K562 (cell line): ENCODE data around the gene RTL10. TPM values are rescaled to one million over a fixed set of nuclear protein-coding genes. Genes with fewer than 3 reads are reported as not detected.

Experiments
- HMGN3 ChIP-seq: IDR thresholded peaks from 2 replicates; pipeline ENCODE4 v1.6.1; 2011; ENCODE audit warnings: borderline replicate concordance, low read depth, mild to moderate bottlenecking, mixed read lengths, low read length; ENCODE audit not compliant: insufficient read length; ENCODE audit errors: extremely low read depth
- PHB ChIP-seq: fragments of 250-450 bp; sonication (Bioruptor Pico); IDR thresholded peaks from 2 replicates; pipeline ENCODE4 v1.5.0; 2021
- SMARCE1 ChIP-seq: fragments of 450-650 bp; IDR thresholded peaks from 2 replicates; pipeline ENCODE4 v1.7.1; 2016; ENCODE audit warnings: mild to moderate bottlenecking
- polyA plus RNA-seq, 8 experiments: library from polyadenylated mRNA; depleted of rRNA in 4 of 8; stranded (reverse) in 5 of 8; unstranded in 3 of 8; fragments of >200 nt; fragmentation: Nextera tagmentation in 2 of 8; fragmentation: Illumina TruSeq in 1 of 8; extraction: Ambion mirVana in 2 of 8; extraction: Trizol in 1 of 8; gene quantifications; 2 replicates each; pipeline versions ENCODE4 v1.2.1 to v1.2.3, GENCODE V29; 2011 to 2014; ENCODE audit warnings: inconsistent platforms in 1 of 8, missing spikeins in 1 of 8
- total RNA-seq, 7 experiments: library from RNA; depleted of rRNA in 6 of 7; stranded (reverse); fragments of >200 nt in 6 of 7; fragmentation: Illumina TruSeq in 2 of 7; extraction: Trizol in 2 of 7; gene quantifications; 2 replicates each; pipeline versions ENCODE4 v1.2.1 to v1.2.3, GENCODE V29; 2011 to 2021; ENCODE audit warnings: low replicate concordance in 1 of 7
- TF ChIP-seq, protein P1 (sequence below): fragments of 200-600 bp; sonication (generic); IDR thresholded peaks from one replicate; pipeline ENCODE4 v1.6.1; 2012; ENCODE audit warnings: mild to moderate bottlenecking, low read depth, low read length, inconsistent platforms

The RTL10 gene
- total and polyA plus RNA-seq, 9 of the 15 experiments (the other 6 are each of a cell fraction or from before 2014, with no cell fraction given): 19.8 to 75.5 (median 32.5) TPM

GRCh38 chr22:19842393-19843106, 12.1 kb downstream of the RTL10 start (continued):
- TF ChIP-seq, protein P1, sequence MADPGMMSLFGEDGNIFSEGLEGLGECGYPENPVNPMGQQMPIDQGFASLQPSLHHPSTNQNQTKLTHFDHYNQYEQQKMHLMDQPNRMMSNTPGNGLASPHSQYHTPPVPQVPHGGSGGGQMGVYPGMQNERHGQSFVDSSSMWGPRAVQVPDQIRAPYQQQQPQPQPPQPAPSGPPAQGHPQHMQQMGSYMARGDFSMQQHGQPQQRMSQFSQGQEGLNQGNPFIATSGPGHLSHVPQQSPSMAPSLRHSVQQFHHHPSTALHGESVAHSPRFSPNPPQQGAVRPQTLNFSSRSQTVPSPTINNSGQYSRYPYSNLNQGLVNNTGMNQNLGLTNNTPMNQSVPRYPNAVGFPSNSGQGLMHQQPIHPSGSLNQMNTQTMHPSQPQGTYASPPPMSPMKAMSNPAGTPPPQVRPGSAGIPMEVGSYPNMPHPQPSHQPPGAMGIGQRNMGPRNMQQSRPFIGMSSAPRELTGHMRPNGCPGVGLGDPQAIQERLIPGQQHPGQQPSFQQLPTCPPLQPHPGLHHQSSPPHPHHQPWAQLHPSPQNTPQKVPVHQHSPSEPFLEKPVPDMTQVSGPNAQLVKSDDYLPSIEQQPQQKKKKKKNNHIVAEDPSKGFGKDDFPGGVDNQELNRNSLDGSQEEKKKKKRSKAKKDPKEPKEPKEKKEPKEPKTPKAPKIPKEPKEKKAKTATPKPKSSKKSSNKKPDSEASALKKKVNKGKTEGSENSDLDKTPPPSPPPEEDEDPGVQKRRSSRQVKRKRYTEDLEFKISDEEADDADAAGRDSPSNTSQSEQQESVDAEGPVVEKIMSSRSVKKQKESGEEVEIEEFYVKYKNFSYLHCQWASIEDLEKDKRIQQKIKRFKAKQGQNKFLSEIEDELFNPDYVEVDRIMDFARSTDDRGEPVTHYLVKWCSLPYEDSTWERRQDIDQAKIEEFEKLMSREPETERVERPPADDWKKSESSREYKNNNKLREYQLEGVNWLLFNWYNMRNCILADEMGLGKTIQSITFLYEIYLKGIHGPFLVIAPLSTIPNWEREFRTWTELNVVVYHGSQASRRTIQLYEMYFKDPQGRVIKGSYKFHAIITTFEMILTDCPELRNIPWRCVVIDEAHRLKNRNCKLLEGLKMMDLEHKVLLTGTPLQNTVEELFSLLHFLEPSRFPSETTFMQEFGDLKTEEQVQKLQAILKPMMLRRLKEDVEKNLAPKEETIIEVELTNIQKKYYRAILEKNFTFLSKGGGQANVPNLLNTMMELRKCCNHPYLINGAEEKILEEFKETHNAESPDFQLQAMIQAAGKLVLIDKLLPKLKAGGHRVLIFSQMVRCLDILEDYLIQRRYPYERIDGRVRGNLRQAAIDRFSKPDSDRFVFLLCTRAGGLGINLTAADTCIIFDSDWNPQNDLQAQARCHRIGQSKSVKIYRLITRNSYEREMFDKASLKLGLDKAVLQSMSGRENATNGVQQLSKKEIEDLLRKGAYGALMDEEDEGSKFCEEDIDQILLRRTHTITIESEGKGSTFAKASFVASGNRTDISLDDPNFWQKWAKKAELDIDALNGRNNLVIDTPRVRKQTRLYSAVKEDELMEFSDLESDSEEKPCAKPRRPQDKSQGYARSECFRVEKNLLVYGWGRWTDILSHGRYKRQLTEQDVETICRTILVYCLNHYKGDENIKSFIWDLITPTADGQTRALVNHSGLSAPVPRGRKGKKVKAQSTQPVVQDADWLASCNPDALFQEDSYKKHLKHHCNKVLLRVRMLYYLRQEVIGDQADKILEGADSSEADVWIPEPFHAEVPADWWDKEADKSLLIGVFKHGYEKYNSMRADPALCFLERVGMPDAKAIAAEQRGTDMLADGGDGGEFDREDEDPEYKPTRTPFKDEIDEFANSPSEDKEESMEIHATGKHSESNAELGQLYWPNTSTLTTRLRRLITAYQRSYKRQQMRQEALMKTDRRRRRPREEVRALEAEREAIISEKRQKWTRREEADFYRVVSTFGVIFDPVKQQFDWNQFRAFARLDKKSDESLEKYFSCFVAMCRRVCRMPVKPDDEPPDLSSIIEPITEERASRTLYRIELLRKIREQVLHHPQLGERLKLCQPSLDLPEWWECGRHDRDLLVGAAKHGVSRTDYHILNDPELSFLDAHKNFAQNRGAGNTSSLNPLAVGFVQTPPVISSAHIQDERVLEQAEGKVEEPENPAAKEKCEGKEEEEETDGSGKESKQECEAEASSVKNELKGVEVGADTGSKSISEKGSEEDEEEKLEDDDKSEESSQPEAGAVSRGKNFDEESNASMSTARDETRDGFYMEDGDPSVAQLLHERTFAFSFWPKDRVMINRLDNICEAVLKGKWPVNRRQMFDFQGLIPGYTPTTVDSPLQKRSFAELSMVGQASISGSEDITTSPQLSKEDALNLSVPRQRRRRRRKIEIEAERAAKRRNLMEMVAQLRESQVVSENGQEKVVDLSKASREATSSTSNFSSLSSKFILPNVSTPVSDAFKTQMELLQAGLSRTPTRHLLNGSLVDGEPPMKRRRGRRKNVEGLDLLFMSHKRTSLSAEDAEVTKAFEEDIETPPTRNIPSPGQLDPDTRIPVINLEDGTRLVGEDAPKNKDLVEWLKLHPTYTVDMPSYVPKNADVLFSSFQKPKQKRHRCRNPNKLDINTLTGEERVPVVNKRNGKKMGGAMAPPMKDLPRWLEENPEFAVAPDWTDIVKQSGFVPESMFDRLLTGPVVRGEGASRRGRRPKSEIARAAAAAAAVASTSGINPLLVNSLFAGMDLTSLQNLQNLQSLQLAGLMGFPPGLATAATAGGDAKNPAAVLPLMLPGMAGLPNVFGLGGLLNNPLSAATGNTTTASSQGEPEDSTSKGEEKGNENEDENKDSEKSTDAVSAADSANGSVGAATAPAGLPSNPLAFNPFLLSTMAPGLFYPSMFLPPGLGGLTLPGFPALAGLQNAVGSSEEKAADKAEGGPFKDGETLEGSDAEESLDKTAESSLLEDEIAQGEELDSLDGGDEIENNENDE: peak; percentile 69
- TF ChIP-seq PHB (CRISPR knock-in tag): 0 out of 2 replicates have a peak, but pooled peaks have one; percentile 43
- TF ChIP-seq HMGN3: peak; percentile 53
- TF ChIP-seq SMARCE1: no peak
